Measurements from ENCODE around the gene CX3CL1. TPM values are rescaled to one million over a fixed set of nuclear protein-coding genes. Genes with fewer than 3 reads are reported as not detected.
A peak's percentile ranks its signal among the peaks of the same experiment; 100 is the strongest.

CX3CL1 gene
- total and polyA plus RNA-seq, 2 experiments from 2014 or later, result 0.33 to 0.71 TPM

DNA sequence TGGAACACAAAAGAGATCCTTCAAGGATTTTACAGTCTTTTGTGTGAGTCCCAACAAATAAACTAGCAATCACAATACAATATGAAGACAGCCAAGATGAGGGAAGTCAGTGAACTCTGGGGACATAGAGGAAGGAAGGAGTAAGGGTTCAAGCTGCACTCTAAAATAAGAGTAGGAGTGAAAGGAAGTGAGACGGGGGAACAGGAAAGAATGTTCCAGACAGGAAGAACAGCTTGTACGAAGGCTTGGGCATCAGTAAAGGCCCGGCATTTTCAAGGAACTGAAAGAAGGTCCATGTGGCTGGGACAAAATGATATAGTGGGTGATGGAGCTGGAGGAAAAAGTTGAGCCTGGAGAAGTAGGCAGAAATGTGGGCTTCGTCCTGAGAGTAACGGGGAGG, 36.8 kb downstream of the CX3CL1 start:
- TF ChIP-seq CTCF (IDR thresholded peaks at IDR 0.05; ENCODE audit: low read depth, low read length), result no peak
- DNase-seq (ENCODE audit: low read depth in 1 of 2, low spot score in 1 of 2), result no peak
- Histone ChIP-seq H3K27ac (no peak overlapping the region), H3K9me3 (ENCODE audit: low read depth) (no peaks in the 10 kb centered on the region), H3K4me1 (ENCODE audit: low read depth) (no peaks in the 10 kb centered on the region), H3K4me3 (no peak overlapping the region), H3K36me3 (no peaks in the 10 kb centered on the region), H3K27me3 (no peaks in the 10 kb centered on the region)

- Histone ChIP-seq H3K27me3 (no peaks in the 10 kb centered on the region), H3K4me1 (ENCODE audit: low read depth) (no peaks in the 10 kb centered on the region), H3K4me3 (no peak overlapping the region), H3K9me3 (ENCODE audit: low read depth) (no peaks in the 10 kb centered on the region), H3K27ac (no peak overlapping the region), H3K36me3 (no peaks in the 10 kb centered on the region)
- DNase-seq (ENCODE audit: low read depth in 1 of 2, low spot score in 1 of 2), result peak in 1 of 2 donors; percentile 19
- no peak for TF ChIP-seq CTCF (IDR thresholded peaks at IDR 0.05; ENCODE audit: low read depth, low read length)
Observed at GRCh38 chr16:57409870-57410587, 37.7 kb downstream of the CX3CL1 start.

DNA sequence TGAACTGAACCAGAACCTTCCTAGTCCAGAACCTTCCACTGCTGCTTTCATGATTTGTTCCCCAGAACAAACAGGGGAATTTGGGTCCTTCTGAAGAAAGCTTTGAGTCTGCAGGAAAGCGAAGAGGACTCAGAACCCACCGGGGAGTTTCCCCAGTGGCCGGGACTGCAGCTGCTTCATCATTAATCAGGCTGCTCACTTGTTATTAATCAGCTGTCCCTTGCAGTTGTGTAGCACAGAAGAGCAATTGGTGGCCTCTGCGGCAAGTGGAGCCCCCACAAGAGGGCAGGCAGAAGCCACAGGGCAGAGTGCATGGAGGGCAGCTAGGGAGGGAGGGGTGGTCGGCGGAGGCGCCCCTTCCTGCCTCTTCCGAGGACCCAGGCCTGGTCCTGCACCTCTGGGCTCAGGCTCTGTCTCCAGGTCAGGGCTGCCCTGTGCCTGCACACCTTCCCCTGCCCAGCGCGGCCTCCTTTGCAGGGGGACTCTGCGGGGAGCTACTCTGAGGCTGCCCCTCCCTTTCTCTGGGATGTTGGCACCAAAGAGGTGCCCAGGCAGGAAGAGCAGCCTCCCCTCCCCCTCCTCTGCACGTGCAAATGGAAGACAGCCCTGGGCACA, 39.2 kb downstream of the CX3CL1 start:
- Histone ChIP-seq H3K9me3 (ENCODE audit: low read depth) (no peaks in the 10 kb centered on the region), H3K36me3 (no peaks in the 10 kb centered on the region), H3K4me1 (ENCODE audit: low read depth) (no peaks in the 10 kb centered on the region), H3K27me3 (no peaks in the 10 kb centered on the region), H3K27ac (no peak overlapping the region), H3K4me3 (no peak overlapping the region)
- no peak for DNase-seq (ENCODE audit: low read depth in 1 of 2, low spot score in 1 of 2)
- no peak for TF ChIP-seq CTCF (IDR thresholded peaks at IDR 0.05; ENCODE audit: low read depth, low read length)

- Histone ChIP-seq H3K27me3 (no peaks in the 10 kb centered on the region), H3K4me1 (ENCODE audit: low read depth) (no peaks in the 10 kb centered on the region), H3K9me3 (ENCODE audit: low read depth) (no peaks in the 10 kb centered on the region), H3K27ac (no peak overlapping the region), H3K4me3 (no peak overlapping the region), H3K36me3 (no peaks in the 10 kb centered on the region)
- TF ChIP-seq CTCF (IDR thresholded peaks at IDR 0.05; ENCODE audit: low read depth, low read length), result no peak
- DNase-seq (ENCODE audit: low read depth in 1 of 2, low spot score in 1 of 2), result no peak
Observed at GRCh38 chr16:57412584-57412983, 40.3 kb downstream of the CX3CL1 start.

- Histone ChIP-seq H3K4me3 (no peak overlapping the region), H3K27me3 (no peaks in the 10 kb centered on the region), H3K4me1 (ENCODE audit: low read depth) (no peaks in the 10 kb centered on the region), H3K9me3 (ENCODE audit: low read depth) (no peaks in the 10 kb centered on the region), H3K27ac (no peak overlapping the region), H3K36me3 (no peaks in the 10 kb centered on the region)
- no peak for TF ChIP-seq CTCF (IDR thresholded peaks at IDR 0.05; ENCODE audit: low read depth, low read length)
- DNase-seq (ENCODE audit: low read depth in 1 of 2, low spot score in 1 of 2), result no peak
Observed at GRCh38 chr16:57413301-57413730, 41.0 kb downstream of the CX3CL1 start.
